ENCODE measurements around the gene VPS35. TPM values are rescaled to one million over a fixed set of nuclear protein-coding genes. Genes with fewer than 3 reads are reported as not detected.

Gene VPS35
- total and polyA plus RNA-seq, 10 of the 15 experiments (the other 5 are each of a cell fraction or from before 2014, with no cell fraction given) = 28.5 to 125 (median 60.6) TPM

GRCh38 chr16:46673320-46674013 lies 15.5 kb downstream of the VPS35 start (continued):
- TF ChIP-seq NR2C2 (IDR thresholded peaks at IDR 0.05; ENCODE audit: borderline replicate concordance, control insufficient read depth, insufficient read length, low read depth) = no peak
- no peak for TF ChIP-seq RFX5 (IDR thresholded peaks at IDR 0.05; ENCODE audit: low read depth, low read length)
- no peak for TF ChIP-seq ZNF24 (IDR thresholded peaks at IDR 0.05)

GRCh38 chr16:46662123-46662522 lies 26.9 kb downstream of the VPS35 start:
- H3K27ac ChIP-seq (ENCODE audit: control insufficient read depth, insufficient read depth) = no peak overlapping the region
- H3K4me3 ChIP-seq = no peak overlapping the region
- peaks cover 4 to 20% of the 10 kb centered on the region in 2 experiments for H3K36me3 ChIP-seq (ENCODE audit: control insufficient read depth in 2 of 2, insufficient read depth in 2 of 2, low read length in 1 of 2)
- no peak for ATAC-seq
- no peak for DNase-seq (ENCODE audit: low read depth, low spot score)
- in situ Hi-C loops (cut with MboI) (no loop called here), intact Hi-C loops (cut with micrococcal nuclease; ENCODE audit: unreplicated experiment) (no loop called here)
- BruUV-seq (replicated peaks) = no TSS peak
- SMC1A ChIA-PET (ENCODE audit: uncharacterized antibody, unreplicated experiment) = interaction anchor here (0.6 kb wide), 1 partner anchor 57 kb away, joined by 4 read pairs; no protein-coding TSS in a partner anchor
- WGBS (ENCODE audit: insufficient coverage, insufficient replicate concordance, low lambda C conversion rate, missing lambda C conversion rate) = 75% methylated on average over 4 of the region's 4 CpGs
- H4K20me1 ChIP-seq (ENCODE audit: control insufficient read depth, insufficient read depth) = no peaks in the 10 kb centered on the region
- CTCF ChIA-PET = interaction anchor here (3.2 kb wide), 1 partner anchor 12 kb away, joined by 16 read pairs; no protein-coding TSS in a partner anchor
- FAIRE-seq = no peak
- H3K27me3 ChIP-seq (replicated peaks in 1 of 2; ENCODE audit: control insufficient read depth in 2 of 2, insufficient read depth in 2 of 2, low read length in 1 of 2) = no peaks in the 10 kb centered on the region
- H3K4me1 ChIP-seq (ENCODE audit: control insufficient read depth, insufficient read depth, low read length) = peaks cover 20% of the 10 kb centered on the region
- RAD21 ChIA-PET (ENCODE audit: unreplicated experiment) = interaction anchor here (1.0 kb wide), 1 partner anchor 13 kb away, joined by 3 read pairs; no protein-coding TSS in a partner anchor
- H3K4me2 ChIP-seq (ENCODE audit: control insufficient read depth, insufficient read depth) = no peak overlapping the region
- H3K9ac ChIP-seq (ENCODE audit: control insufficient read depth, insufficient read depth, low read length) = no peak overlapping the region
- no peaks in the 10 kb centered on the region for H3K79me2 ChIP-seq (ENCODE audit: control insufficient read depth, insufficient read depth, low read length)
- no peak overlapping the region for H2AFZ ChIP-seq (ENCODE audit: control insufficient read depth, low read depth, low read length)
- TF ChIP-seq CEBPB (IDR thresholded peaks at IDR 0.05; ENCODE audit: borderline replicate concordance in 1 of 2, low read depth in 2 of 2, low read length in 2 of 2) (no peak), RUNX3 (IDR thresholded peaks at IDR 0.05; ENCODE audit: low read length) (no peak), YBX1 (IDR thresholded peaks at IDR 0.05) (no peak), CBX3 (IDR thresholded peaks at IDR 0.05; ENCODE audit: borderline replicate concordance, low read depth) (no peak), ASH2L (IDR thresholded peaks at IDR 0.05; ENCODE audit: borderline replicate concordance, low read depth) (no peak), ZNF384 (IDR thresholded peaks at IDR 0.05; ENCODE audit: borderline replicate concordance, low read depth, low read length) (no peak), BCL11A (IDR thresholded peaks at IDR 0.05; ENCODE audit: low read depth, low read length) (no peak), HDAC6 (IDR thresholded peaks at IDR 0.05; ENCODE audit: unreplicated experiment) (no peak)
- TF ChIP-seq, protein P1, sequence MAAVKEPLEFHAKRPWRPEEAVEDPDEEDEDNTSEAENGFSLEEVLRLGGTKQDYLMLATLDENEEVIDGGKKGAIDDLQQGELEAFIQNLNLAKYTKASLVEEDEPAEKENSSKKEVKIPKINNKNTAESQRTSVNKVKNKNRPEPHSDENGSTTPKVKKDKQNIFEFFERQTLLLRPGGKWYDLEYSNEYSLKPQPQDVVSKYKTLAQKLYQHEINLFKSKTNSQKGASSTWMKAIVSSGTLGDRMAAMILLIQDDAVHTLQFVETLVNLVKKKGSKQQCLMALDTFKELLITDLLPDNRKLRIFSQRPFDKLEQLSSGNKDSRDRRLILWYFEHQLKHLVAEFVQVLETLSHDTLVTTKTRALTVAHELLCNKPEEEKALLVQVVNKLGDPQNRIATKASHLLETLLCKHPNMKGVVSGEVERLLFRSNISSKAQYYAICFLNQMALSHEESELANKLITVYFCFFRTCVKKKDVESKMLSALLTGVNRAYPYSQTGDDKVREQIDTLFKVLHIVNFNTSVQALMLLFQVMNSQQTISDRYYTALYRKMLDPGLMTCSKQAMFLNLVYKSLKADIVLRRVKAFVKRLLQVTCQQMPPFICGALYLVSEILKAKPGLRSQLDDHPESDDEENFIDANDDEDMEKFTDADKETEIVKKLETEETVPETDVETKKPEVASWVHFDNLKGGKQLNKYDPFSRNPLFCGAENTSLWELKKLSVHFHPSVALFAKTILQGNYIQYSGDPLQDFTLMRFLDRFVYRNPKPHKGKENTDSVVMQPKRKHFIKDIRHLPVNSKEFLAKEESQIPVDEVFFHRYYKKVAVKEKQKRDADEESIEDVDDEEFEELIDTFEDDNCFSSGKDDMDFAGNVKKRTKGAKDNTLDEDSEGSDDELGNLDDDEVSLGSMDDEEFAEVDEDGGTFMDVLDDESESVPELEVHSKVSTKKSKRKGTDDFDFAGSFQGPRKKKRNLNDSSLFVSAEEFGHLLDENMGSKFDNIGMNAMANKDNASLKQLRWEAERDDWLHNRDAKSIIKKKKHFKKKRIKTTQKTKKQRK (IDR thresholded peaks at IDR 0.05; ENCODE audit: low read depth, low read length) = no peak
- H3K9me3 ChIP-seq (replicated peaks; ENCODE audit: control insufficient read depth, insufficient read depth, low read length) = no peaks in the 10 kb centered on the region
- POLR2A ChIA-PET = no interaction called here

All from GM12878 (cell line).